ENCODE data around the gene RAB11B. TPM values are rescaled to one million over a fixed set of nuclear protein-coding genes. Genes with fewer than 3 reads are reported as not detected.

The RAB11B gene
- total RNA-seq, 1 donor from 2014 or later, result 135 TPM

DNA sequence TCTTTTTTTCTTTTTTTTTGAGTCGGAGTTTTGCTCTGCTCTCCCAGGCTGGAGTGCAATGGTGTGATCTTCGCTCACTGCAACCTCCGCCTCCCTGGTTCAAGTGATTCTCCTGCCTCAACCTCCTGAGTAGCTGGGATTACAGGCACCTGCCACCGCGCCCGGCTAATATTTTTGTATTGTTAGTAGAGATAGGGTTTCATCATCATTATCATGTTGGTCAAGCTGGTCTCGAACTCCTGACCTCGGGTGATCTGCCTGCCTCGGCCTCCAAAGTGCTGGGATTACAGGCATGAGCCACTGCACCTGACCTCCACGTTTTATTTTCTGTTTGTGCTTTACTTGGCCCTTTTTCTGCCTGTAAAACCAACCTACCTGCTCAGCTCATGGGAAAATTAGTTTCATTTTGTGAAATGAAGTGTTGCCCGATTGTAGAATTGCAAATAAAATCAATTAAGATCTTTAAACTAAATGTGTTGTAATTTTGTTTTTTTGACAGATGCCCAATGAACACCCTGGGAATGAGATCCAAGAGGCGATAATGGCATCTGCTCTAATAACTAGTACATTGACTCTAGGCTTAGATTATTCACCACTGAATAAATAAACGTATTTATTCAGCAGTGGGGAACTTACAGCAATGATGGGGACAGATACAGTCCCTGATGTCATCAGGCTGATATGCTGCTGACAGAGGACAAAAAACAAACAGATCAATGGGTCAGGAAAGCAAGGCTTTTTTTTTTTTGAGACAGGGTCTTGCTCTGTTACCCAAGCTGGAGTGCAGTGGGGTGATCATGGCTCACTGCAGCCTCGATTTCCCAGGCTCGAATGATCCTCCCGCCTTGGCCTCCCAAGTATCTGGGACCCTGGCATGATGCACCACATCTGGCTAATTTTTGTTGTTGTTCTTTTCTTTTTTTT is 2.2 kb upstream of the RAB11B start:
- Mint-ChIP-seq H3K4me3 (peak overlapping the region; percentile 17), H3K27ac (ENCODE audit: unreplicated experiment) (no peak overlapping the region), H3K36me3 (ENCODE audit: low read depth) (peaks cover 12% of the 10 kb centered on the region), H3K9me3 (peaks cover 8% of the 10 kb centered on the region), H3K4me1 (peaks cover 27% of the 10 kb centered on the region), H3K27me3 (ENCODE audit: low read depth) (no peaks in the 10 kb centered on the region)
- no peak for DNase-seq (ENCODE audit: low read depth, low spot score)
- no peak for TF ChIP-seq CTCF (conservative IDR thresholded peaks at IDR 0.05)

- Mint-ChIP-seq H3K36me3 (ENCODE audit: low read depth) (peaks cover 12% of the 10 kb centered on the region), H3K4me3 (peak overlapping the region; percentile 51), H3K27me3 (ENCODE audit: low read depth) (no peaks in the 10 kb centered on the region), H3K4me1 (peaks cover 30% of the 10 kb centered on the region), H3K27ac (ENCODE audit: unreplicated experiment) (no peak overlapping the region), H3K9me3 (peaks cover 8% of the 10 kb centered on the region)
- TF ChIP-seq CTCF (conservative IDR thresholded peaks at IDR 0.05), result no peak
- no peak for DNase-seq (ENCODE audit: low read depth, low spot score)
Measured at GRCh38 chr19:8388612-8388958, 1.6 kb upstream of the RAB11B start.

DNA sequence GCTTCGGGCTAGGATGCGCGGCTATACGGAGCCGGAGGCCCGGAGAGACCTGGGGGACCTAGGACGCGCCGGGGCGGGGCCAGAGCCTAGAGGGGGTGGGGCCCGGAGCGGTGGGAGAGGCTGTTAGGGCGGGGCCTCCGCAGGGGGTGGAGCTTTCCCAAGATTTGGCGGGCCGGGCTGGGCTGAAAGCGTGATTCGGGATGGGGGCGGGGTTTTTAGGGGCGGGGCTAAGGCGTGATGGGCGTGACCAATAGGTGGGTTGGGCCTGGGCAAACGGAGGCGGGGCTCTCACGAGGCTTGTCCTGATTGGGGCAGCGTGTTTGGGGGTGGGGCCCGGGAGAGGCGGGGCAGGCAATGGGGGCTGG is 439 bp downstream of the RAB11B start:
- peak overlapping the region; percentile 93 for H3K4me3 Mint-ChIP-seq
- no peak for TF ChIP-seq CTCF (conservative IDR thresholded peaks at IDR 0.05)
- peaks cover 30% of the 10 kb centered on the region for H3K4me1 Mint-ChIP-seq
- peaks cover 12% of the 10 kb centered on the region for H3K36me3 Mint-ChIP-seq (ENCODE audit: low read depth)
- H3K9me3 Mint-ChIP-seq, result peaks cover 8% of the 10 kb centered on the region
- no peaks in the 10 kb centered on the region for H3K27me3 Mint-ChIP-seq (ENCODE audit: low read depth)
- DNase-seq (ENCODE audit: low read depth, low spot score), result peak; percentile 96
- H3K27ac Mint-ChIP-seq (ENCODE audit: unreplicated experiment), result no peak overlapping the region

GRCh38 chr19:8391198-8392016 is 1.2 kb downstream of the RAB11B start:
- Mint-ChIP-seq H3K9me3 (peaks cover 8% of the 10 kb centered on the region), H3K4me3 (peak overlapping the region; percentile 93), H3K27ac (ENCODE audit: unreplicated experiment) (peak overlapping the region; percentile 50), H3K36me3 (ENCODE audit: low read depth) (peaks cover 11% of the 10 kb centered on the region), H3K4me1 (peaks cover 30% of the 10 kb centered on the region), H3K27me3 (ENCODE audit: low read depth) (no peaks in the 10 kb centered on the region)
- no peak for DNase-seq (ENCODE audit: low read depth, low spot score)
- TF ChIP-seq CTCF (conservative IDR thresholded peaks at IDR 0.05), result no peak

DNA sequence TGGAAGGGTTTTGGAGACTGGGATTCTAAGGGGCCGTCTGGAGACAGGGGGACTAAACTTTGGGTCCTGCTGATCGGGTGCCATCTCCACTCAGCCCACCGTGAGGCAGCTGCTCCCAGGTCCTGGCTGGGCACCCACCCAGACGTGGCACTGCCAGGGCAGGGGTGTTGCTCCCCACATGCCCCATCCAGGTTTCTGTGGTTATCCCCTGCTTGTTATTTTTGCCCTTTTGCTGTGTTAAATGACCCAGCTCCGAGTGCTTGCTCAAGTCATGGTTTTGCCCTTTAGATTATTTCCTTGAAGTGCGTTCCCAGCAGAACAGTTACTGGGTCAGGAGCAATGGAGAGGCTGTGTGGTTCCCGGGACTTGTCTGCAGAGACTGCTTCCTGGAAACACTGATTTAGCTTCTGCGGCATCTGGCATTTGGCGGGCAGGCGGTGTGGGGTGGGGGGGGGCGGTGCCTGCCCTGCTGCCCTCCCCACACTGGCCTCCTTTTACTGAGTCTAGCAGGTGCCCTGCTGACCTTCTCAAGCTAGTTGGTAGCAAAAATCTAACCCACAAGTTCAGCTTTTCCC is 1.9 kb downstream of the RAB11B start:
- Mint-ChIP-seq H3K9me3 (peaks cover 5% of the 10 kb centered on the region), H3K36me3 (ENCODE audit: low read depth) (peaks cover 5% of the 10 kb centered on the region), H3K4me3 (peak overlapping the region; percentile 65), H3K27me3 (ENCODE audit: low read depth) (no peaks in the 10 kb centered on the region), H3K4me1 (peaks cover 34% of the 10 kb centered on the region), H3K27ac (ENCODE audit: unreplicated experiment) (no peak overlapping the region)
- DNase-seq (ENCODE audit: low read depth, low spot score), result no peak
- TF ChIP-seq CTCF (conservative IDR thresholded peaks at IDR 0.05), result no peak

Data from neural crest cell (in vitro differentiated cells).